ENCODE results near the gene SLX4. TPM values are rescaled to one million over a fixed set of nuclear protein-coding genes. Genes with fewer than 3 reads are reported as not detected.

Gene SLX4
- polyA plus RNA-seq, 1 of the 3 experiments (the other 2 are of a cell fraction): 2.1 TPM

- no peaks in the 10 kb centered on the region for H3K9me2 ChIP-seq
- H3K36me3 ChIP-seq (replicated peaks in 1 of 2; ENCODE audit: control insufficient read depth in 1 of 2, insufficient read depth in 2 of 2, low read length in 1 of 2): peaks cover 11 to 18% of the 10 kb centered on the region in 2 experiments
- no peak overlapping the region for H3K4me2 ChIP-seq
- H4K20me1 ChIP-seq (ENCODE audit: insufficient read depth): no peaks in the 10 kb centered on the region
- H3K27me3 ChIP-seq (ENCODE audit: insufficient read depth): no peaks in the 10 kb centered on the region
- POLR2A ChIA-PET: no interaction called here
- no peak overlapping the region for H2AFZ ChIP-seq (ENCODE audit: low read depth)
- H3K79me2 ChIP-seq (ENCODE audit: insufficient read depth): no peaks in the 10 kb centered on the region
- DNase-seq: no peak
- WGBS (ENCODE audit: low lambda C conversion rate): 96% methylated on average over 18 of the region's 27 CpGs
- no peaks in the 10 kb centered on the region for H3K4me1 ChIP-seq (ENCODE audit: control insufficient read depth in 1 of 2, insufficient read depth in 2 of 2, low read depth in 1 of 2, low read length in 1 of 2)
- no peaks in the 10 kb centered on the region for H3F3A ChIP-seq (replicated peaks; ENCODE audit: insufficient read depth)
- no peak for TF ChIP-seq RCOR1 (IDR thresholded peaks at IDR 0.05; ENCODE audit: low read length)
- TF ChIP-seq CHD2 (IDR thresholded peaks at IDR 0.05; ENCODE audit: low read length, partially characterized antibody): no peak
- no peak for TF ChIP-seq USF1 (IDR thresholded peaks at IDR 0.05; ENCODE audit: borderline replicate concordance, low read depth)
- H3K9ac ChIP-seq: no peak overlapping the region
- CTCF ChIA-PET: no interaction called here
- H3K9me3 ChIP-seq: no peaks in the 10 kb centered on the region
- H3K27ac ChIP-seq (ENCODE audit: low read depth in 2 of 2, low read length in 1 of 2): no peak overlapping the region
- no peak overlapping the region for H3K4me3 ChIP-seq (ENCODE audit: low read depth in 2 of 2, low read length in 1 of 2)
Observed at GRCh38 chr16:3596101-3596861, 15.1 kb downstream of the SLX4 start.

GRCh38 chr16:3595521-3596021 is 15.8 kb downstream of the SLX4 start:
- ChIA-PET CTCF (no interaction called here), POLR2A (no interaction called here)
- 88% methylated on average over 16 of the region's 19 CpGs for WGBS (ENCODE audit: low lambda C conversion rate)
- H3K36me3 ChIP-seq (replicated peaks in 1 of 2; ENCODE audit: control insufficient read depth in 1 of 2, insufficient read depth in 2 of 2, low read length in 1 of 2): peaks cover 7 to 11% of the 10 kb centered on the region in 2 experiments
- H3K79me2 ChIP-seq (ENCODE audit: insufficient read depth): no peaks in the 10 kb centered on the region
- no peaks in the 10 kb centered on the region for H3K27me3 ChIP-seq (ENCODE audit: insufficient read depth)
- no peaks in the 10 kb centered on the region for H3F3A ChIP-seq (replicated peaks; ENCODE audit: insufficient read depth)
- H2AFZ ChIP-seq (ENCODE audit: low read depth): no peak overlapping the region
- no peaks in the 10 kb centered on the region for H4K20me1 ChIP-seq (ENCODE audit: insufficient read depth)
- TF ChIP-seq CTCF (IDR thresholded peaks at IDR 0.05) (no peak), MAX (IDR thresholded peaks at IDR 0.05; ENCODE audit: low read depth) (no peak), CHD2 (IDR thresholded peaks at IDR 0.05; ENCODE audit: low read length, partially characterized antibody) (no peak), JUND (IDR thresholded peaks at IDR 0.05) (no peak)
- H3K4me2 ChIP-seq: no peak overlapping the region
- DNase-seq: no peak
- H3K4me3 ChIP-seq (ENCODE audit: low read depth in 2 of 2, low read length in 1 of 2): no peak overlapping the region
- no peaks in the 10 kb centered on the region for H3K9me2 ChIP-seq
- H3K9me3 ChIP-seq: no peaks in the 10 kb centered on the region
- no peaks in the 10 kb centered on the region for H3K4me1 ChIP-seq (ENCODE audit: control insufficient read depth in 1 of 2, insufficient read depth in 2 of 2, low read depth in 1 of 2, low read length in 1 of 2)
- H3K9ac ChIP-seq: no peak overlapping the region
- H3K27ac ChIP-seq (ENCODE audit: low read depth in 2 of 2, low read length in 1 of 2): no peak overlapping the region

- DNase-seq: no peak
- Histone ChIP-seq H3K9ac (no peak overlapping the region), H3K36me3 (replicated peaks in 1 of 2; ENCODE audit: control insufficient read depth in 1 of 2, insufficient read depth in 2 of 2, low read length in 1 of 2) (peaks cover 6 to 7% of the 10 kb centered on the region in 2 experiments), H3K9me2 (no peaks in the 10 kb centered on the region), H3F3A (replicated peaks; ENCODE audit: insufficient read depth) (no peaks in the 10 kb centered on the region), H3K4me1 (ENCODE audit: control insufficient read depth in 1 of 2, insufficient read depth in 2 of 2, low read depth in 1 of 2, low read length in 1 of 2) (no peaks in the 10 kb centered on the region), H2AFZ (ENCODE audit: low read depth) (no peak overlapping the region), H3K27ac (ENCODE audit: low read depth in 2 of 2, low read length in 1 of 2) (no peak overlapping the region), H3K27me3 (ENCODE audit: insufficient read depth) (no peaks in the 10 kb centered on the region), H3K9me3 (no peaks in the 10 kb centered on the region), H3K4me3 (ENCODE audit: low read depth in 2 of 2, low read length in 1 of 2) (no peak overlapping the region), H4K20me1 (ENCODE audit: insufficient read depth) (no peaks in the 10 kb centered on the region), H3K79me2 (ENCODE audit: insufficient read depth) (no peaks in the 10 kb centered on the region), H3K4me2 (no peak overlapping the region)
- CTCF ChIA-PET: no interaction called here
- 96% methylated on average over 9 of the region's 11 CpGs for WGBS (ENCODE audit: low lambda C conversion rate)
- POLR2A ChIA-PET: no interaction called here
- TF ChIP-seq USF1 (IDR thresholded peaks at IDR 0.05; ENCODE audit: borderline replicate concordance, low read depth) (no peak), ZBTB33 (IDR thresholded peaks at IDR 0.05; ENCODE audit: borderline replicate concordance, low read depth) (no peak), CTCF (IDR thresholded peaks at IDR 0.05) (no peak), FOSL2 (IDR thresholded peaks at IDR 0.05; ENCODE audit: borderline replicate concordance, low read depth) (no peak), TAF1 (IDR thresholded peaks at IDR 0.05; ENCODE audit: borderline replicate concordance, low read depth, low read length) (no peak), TEAD4 (IDR thresholded peaks at IDR 0.05; ENCODE audit: borderline replicate concordance, insufficient read depth) (no peak), YY1 (IDR thresholded peaks at IDR 0.05; ENCODE audit: low read depth) (no peak), RAD21 (IDR thresholded peaks at IDR 0.05; ENCODE audit: low read length) (no peak)
Observed at GRCh38 chr16:3595110-3595486, 16.3 kb downstream of the SLX4 start.

All from SK-N-SH (cell line).